ENCODE measurements around the gene METTL17. TPM values are rescaled to one million over a fixed set of nuclear protein-coding genes. Genes with fewer than 3 reads are reported as not detected.

The METTL17 gene
- total RNA-seq, 1 donor from 2014 or later = 62.7 TPM

DNA sequence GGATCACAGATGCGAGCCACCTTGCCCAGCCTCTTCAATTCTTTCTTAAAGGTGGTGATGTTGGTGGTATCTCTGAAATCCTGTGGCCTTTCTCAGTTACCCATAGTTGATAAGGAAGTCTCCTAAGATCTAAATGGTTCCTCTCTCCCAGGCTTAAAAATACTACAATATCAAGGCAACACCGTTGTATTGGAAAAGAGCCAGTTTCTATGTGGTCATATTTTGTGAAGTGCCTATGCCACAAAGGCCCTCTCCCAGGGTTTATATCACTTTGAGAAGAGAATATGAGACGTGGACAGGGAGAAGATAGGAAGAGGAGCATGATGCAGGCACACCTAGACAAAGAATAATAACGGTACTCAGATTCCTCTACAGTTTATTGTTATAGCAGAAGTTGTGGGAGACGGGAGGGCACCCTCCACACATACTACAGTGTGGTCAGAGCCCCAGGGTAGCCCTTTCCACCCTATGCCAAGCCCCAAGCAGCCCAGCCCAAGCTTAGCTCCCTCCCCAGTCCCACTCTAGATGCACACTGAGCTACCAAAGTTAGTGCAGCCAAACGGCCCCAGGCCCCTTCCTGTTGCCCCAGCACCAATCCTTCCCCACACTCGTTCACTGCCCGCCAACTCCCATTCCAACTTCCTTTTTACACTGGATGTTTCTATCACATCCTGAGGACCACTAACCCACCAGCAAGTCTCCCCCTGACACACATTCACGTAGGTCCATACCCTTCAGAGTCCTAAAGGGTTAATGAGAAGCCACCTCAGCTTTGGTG lies 26.8 kb downstream of the METTL17 start:
- DNase-seq (ENCODE audit: low spot score) = no peak
- H3K36me3 Mint-ChIP-seq (ENCODE audit: low read depth, unreplicated experiment) = peaks cover 16% of the 10 kb centered on the region
- TF ChIP-seq, protein P1, sequence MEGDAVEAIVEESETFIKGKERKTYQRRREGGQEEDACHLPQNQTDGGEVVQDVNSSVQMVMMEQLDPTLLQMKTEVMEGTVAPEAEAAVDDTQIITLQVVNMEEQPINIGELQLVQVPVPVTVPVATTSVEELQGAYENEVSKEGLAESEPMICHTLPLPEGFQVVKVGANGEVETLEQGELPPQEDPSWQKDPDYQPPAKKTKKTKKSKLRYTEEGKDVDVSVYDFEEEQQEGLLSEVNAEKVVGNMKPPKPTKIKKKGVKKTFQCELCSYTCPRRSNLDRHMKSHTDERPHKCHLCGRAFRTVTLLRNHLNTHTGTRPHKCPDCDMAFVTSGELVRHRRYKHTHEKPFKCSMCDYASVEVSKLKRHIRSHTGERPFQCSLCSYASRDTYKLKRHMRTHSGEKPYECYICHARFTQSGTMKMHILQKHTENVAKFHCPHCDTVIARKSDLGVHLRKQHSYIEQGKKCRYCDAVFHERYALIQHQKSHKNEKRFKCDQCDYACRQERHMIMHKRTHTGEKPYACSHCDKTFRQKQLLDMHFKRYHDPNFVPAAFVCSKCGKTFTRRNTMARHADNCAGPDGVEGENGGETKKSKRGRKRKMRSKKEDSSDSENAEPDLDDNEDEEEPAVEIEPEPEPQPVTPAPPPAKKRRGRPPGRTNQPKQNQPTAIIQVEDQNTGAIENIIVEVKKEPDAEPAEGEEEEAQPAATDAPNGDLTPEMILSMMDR (IDR thresholded peaks at IDR 0.05; ENCODE audit: unreplicated experiment) = no peak
- no peak overlapping the region for H3K4me3 Mint-ChIP-seq (ENCODE audit: unreplicated experiment)
- H3K27ac Mint-ChIP-seq (ENCODE audit: unreplicated experiment) = no peak overlapping the region
- H3K4me1 Mint-ChIP-seq (ENCODE audit: unreplicated experiment) = peaks cover 3% of the 10 kb centered on the region
- no peaks in the 10 kb centered on the region for H3K9me3 Mint-ChIP-seq (ENCODE audit: unreplicated experiment)
- peaks cover 11% of the 10 kb centered on the region for H3K27me3 Mint-ChIP-seq (ENCODE audit: unreplicated experiment)

DNA sequence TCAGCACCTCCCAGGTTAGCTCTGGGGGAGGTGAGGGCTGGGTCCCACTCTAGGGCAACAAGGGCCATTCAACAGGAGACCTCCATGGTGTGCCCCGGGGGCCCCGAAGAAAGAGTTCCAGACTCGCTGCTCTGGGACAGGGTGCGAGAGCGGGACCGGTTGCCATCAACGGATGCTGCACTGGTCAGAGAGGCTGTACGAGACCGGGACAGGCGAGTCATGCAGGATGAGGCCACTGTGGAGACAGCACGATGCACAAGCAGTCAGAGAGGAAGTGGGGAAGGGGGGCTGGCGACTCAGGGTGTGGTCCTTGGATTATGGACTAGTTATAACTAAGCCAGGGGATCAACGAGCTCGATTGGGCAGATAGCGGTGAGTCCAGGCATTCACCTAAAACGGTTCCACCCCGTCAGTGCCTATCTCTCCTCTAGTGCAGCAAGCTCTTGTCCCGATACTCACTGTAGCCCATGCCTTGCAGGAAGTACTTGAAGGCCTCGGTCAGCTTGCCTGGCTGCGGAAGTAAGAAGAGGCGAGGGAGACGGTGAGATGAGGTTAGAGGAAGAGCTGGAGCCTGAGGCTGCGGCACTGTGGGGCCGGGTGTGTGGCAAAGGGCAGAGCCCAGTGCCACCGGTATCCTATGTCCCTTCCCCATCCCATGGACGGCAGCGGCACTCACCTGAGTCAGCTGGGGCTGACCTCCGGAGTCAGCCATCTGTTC lies 27.9 kb downstream of the METTL17 start:
- H3K4me1 Mint-ChIP-seq (ENCODE audit: unreplicated experiment) = peaks cover 12% of the 10 kb centered on the region
- no peaks in the 10 kb centered on the region for H3K9me3 Mint-ChIP-seq (ENCODE audit: unreplicated experiment)
- TF ChIP-seq, protein P1 (IDR thresholded peaks at IDR 0.05; ENCODE audit: unreplicated experiment) = no peak
- peaks cover 8% of the 10 kb centered on the region for H3K27me3 Mint-ChIP-seq (ENCODE audit: unreplicated experiment)
- no peak overlapping the region for H3K27ac Mint-ChIP-seq (ENCODE audit: unreplicated experiment)
- H3K36me3 Mint-ChIP-seq (ENCODE audit: low read depth, unreplicated experiment) = peaks cover 25% of the 10 kb centered on the region
- no peak overlapping the region for H3K4me3 Mint-ChIP-seq (ENCODE audit: unreplicated experiment)
- no peak for DNase-seq (ENCODE audit: low spot score)

DNA sequence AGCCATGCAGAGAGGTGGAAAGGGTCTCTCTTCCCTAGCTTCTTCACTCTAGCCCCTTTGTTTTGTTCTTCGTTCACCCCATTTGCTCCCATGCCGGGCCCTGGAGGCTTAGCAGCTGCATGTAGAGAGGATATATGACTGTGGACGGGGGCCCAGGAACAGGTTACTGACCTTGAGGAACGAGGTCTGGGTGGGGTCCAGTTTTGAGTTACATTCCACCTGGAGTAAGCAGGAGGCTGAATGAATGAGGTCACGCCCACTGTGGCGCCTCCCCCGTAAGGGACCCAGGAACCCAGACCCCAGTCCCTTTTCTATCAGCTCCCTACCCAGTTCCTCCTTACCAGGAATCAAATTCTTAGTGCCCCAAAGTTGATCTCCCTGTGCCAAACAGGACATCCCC lies 28.5 kb downstream of the METTL17 start:
- H3K27ac Mint-ChIP-seq (ENCODE audit: unreplicated experiment) = no peak overlapping the region
- DNase-seq (ENCODE audit: low spot score) = no peak
- H3K36me3 Mint-ChIP-seq (ENCODE audit: low read depth, unreplicated experiment) = peaks cover 29% of the 10 kb centered on the region
- TF ChIP-seq, protein P1 (IDR thresholded peaks at IDR 0.05; ENCODE audit: unreplicated experiment) = no peak
- H3K9me3 Mint-ChIP-seq (ENCODE audit: unreplicated experiment) = no peaks in the 10 kb centered on the region
- H3K27me3 Mint-ChIP-seq (ENCODE audit: unreplicated experiment) = peaks cover 8% of the 10 kb centered on the region
- peaks cover 18% of the 10 kb centered on the region for H3K4me1 Mint-ChIP-seq (ENCODE audit: unreplicated experiment)
- H3K4me3 Mint-ChIP-seq (ENCODE audit: unreplicated experiment) = no peak overlapping the region

DNA sequence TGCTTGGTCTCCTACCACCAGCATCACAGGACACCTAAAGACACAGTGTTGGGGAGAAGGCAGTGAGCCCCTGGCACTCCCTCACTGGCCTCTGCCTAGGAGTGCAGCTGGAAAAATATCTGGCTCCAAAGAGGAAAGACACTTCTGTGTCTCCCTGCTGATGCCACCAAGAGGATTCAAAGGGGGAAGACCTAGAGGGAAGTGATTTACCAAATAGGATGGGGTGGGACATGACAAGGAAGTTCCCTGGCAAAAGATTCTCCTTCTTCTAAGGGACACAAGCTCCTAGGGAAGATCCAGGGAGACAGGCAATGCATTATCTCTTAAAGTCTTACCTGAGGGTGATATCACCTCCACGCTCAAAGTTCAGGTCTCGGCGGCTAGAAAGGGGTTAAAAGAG lies 29.0 kb downstream of the METTL17 start:
- H3K4me1 Mint-ChIP-seq (ENCODE audit: unreplicated experiment) = peaks cover 22% of the 10 kb centered on the region
- H3K4me3 Mint-ChIP-seq (ENCODE audit: unreplicated experiment) = no peak overlapping the region
- no peaks in the 10 kb centered on the region for H3K9me3 Mint-ChIP-seq (ENCODE audit: unreplicated experiment)
- no peak for DNase-seq (ENCODE audit: low spot score)
- H3K27me3 Mint-ChIP-seq (ENCODE audit: unreplicated experiment) = peaks cover 7% of the 10 kb centered on the region
- H3K36me3 Mint-ChIP-seq (ENCODE audit: low read depth, unreplicated experiment) = peaks cover 29% of the 10 kb centered on the region
- H3K27ac Mint-ChIP-seq (ENCODE audit: unreplicated experiment) = no peak overlapping the region
- TF ChIP-seq, protein P1 (IDR thresholded peaks at IDR 0.05; ENCODE audit: unreplicated experiment) = no peak

DNA sequence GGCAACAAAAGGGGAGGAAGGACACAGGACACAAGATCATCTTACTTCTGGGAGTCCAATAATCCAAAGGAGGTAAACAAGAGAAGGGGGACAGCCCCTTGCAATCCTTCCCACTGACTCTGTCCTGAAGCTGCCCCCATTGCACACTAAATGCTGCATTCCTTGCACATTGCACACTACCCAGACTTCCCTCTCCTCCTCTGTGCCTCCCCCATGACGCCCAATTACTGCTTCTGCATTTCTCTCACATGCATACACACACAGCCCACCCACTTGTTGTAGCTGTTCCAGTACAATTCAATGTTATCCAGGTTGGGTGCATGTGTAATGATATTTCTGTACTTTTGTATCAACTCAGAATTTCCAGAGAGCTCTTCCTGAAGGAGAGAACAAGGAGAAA lies 29.6 kb downstream of the METTL17 start:
- H3K27me3 Mint-ChIP-seq (ENCODE audit: unreplicated experiment) = peaks cover 6% of the 10 kb centered on the region
- H3K4me1 Mint-ChIP-seq (ENCODE audit: unreplicated experiment) = peaks cover 28% of the 10 kb centered on the region
- TF ChIP-seq, protein P1 (IDR thresholded peaks at IDR 0.05; ENCODE audit: unreplicated experiment) = no peak
- H3K4me3 Mint-ChIP-seq (ENCODE audit: unreplicated experiment) = no peak overlapping the region
- no peaks in the 10 kb centered on the region for H3K9me3 Mint-ChIP-seq (ENCODE audit: unreplicated experiment)
- H3K27ac Mint-ChIP-seq (ENCODE audit: unreplicated experiment) = no peak overlapping the region
- peaks cover 29% of the 10 kb centered on the region for H3K36me3 Mint-ChIP-seq (ENCODE audit: low read depth, unreplicated experiment)
- no peak for DNase-seq (ENCODE audit: low spot score)

Measured in endothelial cell (in vitro differentiated cells).